WTC11 (cell line): ENCODE measurements around the gene RASAL2.

Experiments used
- CREB1 ChIP-seq: sonication (generic); formaldehyde crosslinking; IDR thresholded peaks from 2 replicates; pipeline ENCODE4 v1.8.0; 2023; ENCODE audit warnings: mild to moderate bottlenecking, missing genetic modification reagents
- ZNF219 ChIP-seq: sonication (generic); formaldehyde crosslinking; IDR thresholded peaks from 2 replicates; pipeline ENCODE4 v1.8.0; 2023; ENCODE audit warnings: missing genetic modification reagents, mild to moderate bottlenecking, borderline replicate concordance
- ZNF416 ChIP-seq: fragments of 250-450 bp; sonication (Bioruptor Pico); IDR thresholded peaks from 2 replicates; pipeline ENCODE4 v1.9.0; 2021; ENCODE audit warnings: mild to moderate bottlenecking, inconsistent platforms
- TF ChIP-seq, protein P1 (sequence below): sonication (generic); formaldehyde crosslinking; IDR thresholded peaks from 2 replicates; pipeline ENCODE4 v1.8.0; 2022; ENCODE audit warnings: mild to moderate bottlenecking, missing genetic modification reagents
- TF ChIP-seq, protein P2 (sequence below): fragments of 200-600 bp; IDR thresholded peaks from 2 replicates; pipeline ENCODE4 v1.8.0; 2022; ENCODE audit warnings: antibody characterized with exemption
- TF ChIP-seq, protein P3 (sequence below): fragments of 250-450 bp; sonication (Bioruptor Pico); IDR thresholded peaks from 2 replicates; pipeline ENCODE4 v1.9.0; 2021; ENCODE audit warnings: moderate library complexity, mild to moderate bottlenecking, inconsistent platforms, borderline replicate concordance
- TF ChIP-seq, protein P4 (sequence below): sonication (generic); formaldehyde crosslinking; IDR thresholded peaks from 2 replicates; pipeline ENCODE4 v1.8.1; 2023; ENCODE audit warnings: mild to moderate bottlenecking, missing genetic modification reagents, borderline replicate concordance

DNA sequence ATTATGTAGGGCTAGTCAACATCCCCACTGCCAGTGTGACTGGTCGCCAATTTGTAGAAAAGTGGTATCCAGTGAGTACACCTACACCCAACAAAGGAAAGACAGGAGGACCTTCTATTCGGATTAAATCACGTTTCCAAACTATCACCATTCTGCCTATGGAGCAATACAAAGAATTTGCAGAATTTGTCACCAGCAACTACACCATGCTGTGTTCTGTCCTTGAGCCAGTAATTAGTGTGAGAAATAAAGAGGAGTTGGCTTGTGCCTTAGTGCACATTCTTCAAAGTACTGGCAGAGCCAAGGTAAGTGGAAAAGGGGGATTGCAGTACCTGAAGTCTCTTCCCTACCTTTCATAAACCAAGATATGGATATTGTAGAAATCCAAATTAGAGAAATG, 349.0 kb downstream of the RASAL2 start:
- TF ChIP-seq ZNF416 (no peak), ZNF219 (CRISPR knock-in tag) (no peak), CREB1 (CRISPR knock-in tag) (no peak)
- TF ChIP-seq, protein P1, sequence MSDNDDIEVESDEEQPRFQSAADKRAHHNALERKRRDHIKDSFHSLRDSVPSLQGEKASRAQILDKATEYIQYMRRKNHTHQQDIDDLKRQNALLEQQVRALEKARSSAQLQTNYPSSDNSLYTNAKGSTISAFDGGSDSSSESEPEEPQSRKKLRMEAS (CRISPR knock-in tag), result no peak
- TF ChIP-seq, protein P2, sequence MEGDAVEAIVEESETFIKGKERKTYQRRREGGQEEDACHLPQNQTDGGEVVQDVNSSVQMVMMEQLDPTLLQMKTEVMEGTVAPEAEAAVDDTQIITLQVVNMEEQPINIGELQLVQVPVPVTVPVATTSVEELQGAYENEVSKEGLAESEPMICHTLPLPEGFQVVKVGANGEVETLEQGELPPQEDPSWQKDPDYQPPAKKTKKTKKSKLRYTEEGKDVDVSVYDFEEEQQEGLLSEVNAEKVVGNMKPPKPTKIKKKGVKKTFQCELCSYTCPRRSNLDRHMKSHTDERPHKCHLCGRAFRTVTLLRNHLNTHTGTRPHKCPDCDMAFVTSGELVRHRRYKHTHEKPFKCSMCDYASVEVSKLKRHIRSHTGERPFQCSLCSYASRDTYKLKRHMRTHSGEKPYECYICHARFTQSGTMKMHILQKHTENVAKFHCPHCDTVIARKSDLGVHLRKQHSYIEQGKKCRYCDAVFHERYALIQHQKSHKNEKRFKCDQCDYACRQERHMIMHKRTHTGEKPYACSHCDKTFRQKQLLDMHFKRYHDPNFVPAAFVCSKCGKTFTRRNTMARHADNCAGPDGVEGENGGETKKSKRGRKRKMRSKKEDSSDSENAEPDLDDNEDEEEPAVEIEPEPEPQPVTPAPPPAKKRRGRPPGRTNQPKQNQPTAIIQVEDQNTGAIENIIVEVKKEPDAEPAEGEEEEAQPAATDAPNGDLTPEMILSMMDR, result no peak
- TF ChIP-seq, protein P3, sequence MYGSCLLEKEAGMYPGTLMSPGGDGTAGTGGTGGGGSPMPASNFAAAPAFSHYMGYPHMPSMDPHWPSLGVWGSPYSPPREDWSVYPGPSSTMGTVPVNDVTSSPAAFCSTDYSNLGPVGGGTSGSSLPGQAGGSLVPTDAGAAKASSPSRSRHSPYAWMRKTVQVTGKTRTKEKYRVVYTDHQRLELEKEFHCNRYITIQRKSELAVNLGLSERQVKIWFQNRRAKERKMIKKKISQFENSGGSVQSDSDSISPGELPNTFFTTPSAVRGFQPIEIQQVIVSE (CRISPR knock-in tag), result no peak
- TF ChIP-seq, protein P4, sequence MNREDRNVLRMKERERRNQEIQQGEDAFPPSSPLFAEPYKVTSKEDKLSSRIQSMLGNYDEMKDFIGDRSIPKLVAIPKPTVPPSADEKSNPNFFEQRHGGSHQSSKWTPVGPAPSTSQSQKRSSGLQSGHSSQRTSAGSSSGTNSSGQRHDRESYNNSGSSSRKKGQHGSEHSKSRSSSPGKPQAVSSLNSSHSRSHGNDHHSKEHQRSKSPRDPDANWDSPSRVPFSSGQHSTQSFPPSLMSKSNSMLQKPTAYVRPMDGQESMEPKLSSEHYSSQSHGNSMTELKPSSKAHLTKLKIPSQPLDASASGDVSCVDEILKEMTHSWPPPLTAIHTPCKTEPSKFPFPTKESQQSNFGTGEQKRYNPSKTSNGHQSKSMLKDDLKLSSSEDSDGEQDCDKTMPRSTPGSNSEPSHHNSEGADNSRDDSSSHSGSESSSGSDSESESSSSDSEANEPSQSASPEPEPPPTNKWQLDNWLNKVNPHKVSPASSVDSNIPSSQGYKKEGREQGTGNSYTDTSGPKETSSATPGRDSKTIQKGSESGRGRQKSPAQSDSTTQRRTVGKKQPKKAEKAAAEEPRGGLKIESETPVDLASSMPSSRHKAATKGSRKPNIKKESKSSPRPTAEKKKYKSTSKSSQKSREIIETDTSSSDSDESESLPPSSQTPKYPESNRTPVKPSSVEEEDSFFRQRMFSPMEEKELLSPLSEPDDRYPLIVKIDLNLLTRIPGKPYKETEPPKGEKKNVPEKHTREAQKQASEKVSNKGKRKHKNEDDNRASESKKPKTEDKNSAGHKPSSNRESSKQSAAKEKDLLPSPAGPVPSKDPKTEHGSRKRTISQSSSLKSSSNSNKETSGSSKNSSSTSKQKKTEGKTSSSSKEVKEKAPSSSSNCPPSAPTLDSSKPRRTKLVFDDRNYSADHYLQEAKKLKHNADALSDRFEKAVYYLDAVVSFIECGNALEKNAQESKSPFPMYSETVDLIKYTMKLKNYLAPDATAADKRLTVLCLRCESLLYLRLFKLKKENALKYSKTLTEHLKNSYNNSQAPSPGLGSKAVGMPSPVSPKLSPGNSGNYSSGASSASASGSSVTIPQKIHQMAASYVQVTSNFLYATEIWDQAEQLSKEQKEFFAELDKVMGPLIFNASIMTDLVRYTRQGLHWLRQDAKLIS (CRISPR knock-in tag), result no peak
